H9 (cell line): Measurements from ENCODE around the gene ANKRD28. TPM values are rescaled to one million over a fixed set of nuclear protein-coding genes. Genes with fewer than 3 reads are reported as not detected.

Source experiments
- DNase-seq: peaks from one replicate; pipeline ENCODE4 v3.0.0-alpha.2; 2017
- H2AFZ ChIP-seq: one replicate; pipeline ENCODE4 v1.6.1; 2013; ENCODE audit warnings: mild to moderate bottlenecking, low read length, control low read depth, moderate library complexity
- H2AK5ac ChIP-seq: 2 replicates; pipeline ENCODE4 v1.6.1; 2013; ENCODE audit warnings: low read length, control low read depth, mixed read lengths; ENCODE audit not compliant: insufficient read length
- H2BK120ac ChIP-seq: one replicate; pipeline ENCODE4 v1.6.1; 2013; ENCODE audit warnings: low read depth, mild to moderate bottlenecking, low read length, control low read depth, inconsistent platforms; ENCODE audit not compliant: poor library complexity, severe bottlenecking
- H2BK12ac ChIP-seq: 2 replicates; pipeline ENCODE4 v1.6.1; 2013; ENCODE audit warnings: low read length, control low read depth, mixed read lengths, low read depth; ENCODE audit not compliant: insufficient read length
- H2BK15ac ChIP-seq: 2 replicates; pipeline ENCODE4 v1.6.1; 2013; ENCODE audit warnings: low read depth, low read length, control low read depth
- H2BK20ac ChIP-seq: one replicate; pipeline ENCODE4 v1.6.1; 2013; ENCODE audit warnings: low read depth, mild to moderate bottlenecking, low read length, control low read depth, inconsistent platforms; ENCODE audit not compliant: poor library complexity, severe bottlenecking
- H2BK5ac ChIP-seq: 2 replicates; pipeline ENCODE4 v1.6.1; 2013; ENCODE audit warnings: low read length, control low read depth, mixed read lengths; ENCODE audit not compliant: insufficient read length
- H3K14ac ChIP-seq: 2 replicates; pipeline ENCODE4 v1.6.1; 2013; ENCODE audit warnings: low read length, control low read depth; ENCODE audit not compliant: insufficient read depth
- H3K18ac ChIP-seq: 2 replicates; pipeline ENCODE4 v1.6.1; 2013; ENCODE audit warnings: low read depth, mild to moderate bottlenecking, mixed read lengths, low read length, control low read depth; ENCODE audit not compliant: insufficient read length
- H3K23ac ChIP-seq: 2 replicates; pipeline ENCODE4 v1.6.1; 2013; ENCODE audit warnings: low read length, control low read depth, mixed read lengths, low read depth; ENCODE audit not compliant: insufficient read length
- H3K23me2 ChIP-seq: 2 replicates; pipeline ENCODE4 v1.6.1; 2013; ENCODE audit warnings: low read depth, mild to moderate bottlenecking, mixed read lengths, low read length, control low read depth; ENCODE audit not compliant: insufficient read length, poor library complexity, severe bottlenecking
- H3K27ac ChIP-seq: 2 replicates; pipeline ENCODE4 v1.5.1; 2013; ENCODE audit warnings: low read length, control low read depth, mixed read lengths, low read depth; ENCODE audit not compliant: insufficient read length
- H3K27me3 ChIP-seq: 2 replicates; pipeline ENCODE4 v1.6.1; 2013; ENCODE audit warnings: low read length, control low read depth, inconsistent platforms; ENCODE audit not compliant: insufficient read depth
- H3K4ac ChIP-seq: 2 replicates; pipeline ENCODE4 v1.6.1; 2013; ENCODE audit warnings: low read depth, mild to moderate bottlenecking, control low read depth, inconsistent platforms, low read length, moderate library complexity
- H3K4me1 ChIP-seq: 2 replicates; pipeline ENCODE4 v1.6.1; 2013; ENCODE audit warnings: low read length, control low read depth, inconsistent platforms; ENCODE audit not compliant: insufficient read depth
- H3K4me2 ChIP-seq: 2 replicates; pipeline ENCODE4 v1.6.1; 2013; ENCODE audit warnings: low read length, control low read depth, mixed read lengths; ENCODE audit not compliant: insufficient read length, insufficient read depth
- H3K56ac ChIP-seq: 2 replicates; pipeline ENCODE4 v1.6.1; 2013; ENCODE audit warnings: low read depth, mild to moderate bottlenecking, mixed read lengths, low read length, control low read depth; ENCODE audit not compliant: insufficient read length
- H3K79me1 ChIP-seq: 2 replicates; pipeline ENCODE4 v1.6.1; 2013; ENCODE audit warnings: low read depth, mild to moderate bottlenecking, moderate library complexity, low read length, control low read depth, inconsistent platforms; ENCODE audit not compliant: insufficient read depth, poor library complexity, severe bottlenecking
- H3K79me2 ChIP-seq: 2 replicates; pipeline ENCODE4 v1.6.1; 2013; ENCODE audit warnings: low read length, control low read depth, inconsistent platforms; ENCODE audit not compliant: insufficient read depth
- H3K9ac ChIP-seq: 2 replicates; pipeline ENCODE4 v1.6.1; 2013; ENCODE audit warnings: low read length, control low read depth, mixed read lengths; ENCODE audit not compliant: insufficient read length; ENCODE audit errors: extremely low read depth
- H3K9me3 ChIP-seq: one replicate; pipeline ENCODE4 v1.6.1; 2013; ENCODE audit warnings: low read depth, low read length, inconsistent platforms; ENCODE audit not compliant: control insufficient read depth
- H3T11ph ChIP-seq: one replicate; pipeline ENCODE4 v1.6.1; 2013; ENCODE audit warnings: mild to moderate bottlenecking, low read length, control low read depth, inconsistent platforms
- H4K20me1 ChIP-seq: one replicate; pipeline ENCODE4 v1.6.1; 2013; ENCODE audit not compliant: control insufficient read depth, insufficient read length, insufficient read depth
- H4K5ac ChIP-seq: 2 replicates; pipeline ENCODE4 v1.6.1; 2013; ENCODE audit warnings: low read depth, mild to moderate bottlenecking, mixed read lengths, low read length, control low read depth; ENCODE audit not compliant: insufficient read length
- H4K8ac ChIP-seq: replicated peaks from 2 replicates; pipeline ENCODE4 v1.6.1; 2013; ENCODE audit warnings: low read length, control low read depth, mixed read lengths, low read depth; ENCODE audit not compliant: insufficient read length
- H4K91ac ChIP-seq: 2 replicates; pipeline ENCODE4 v1.6.1; 2013; ENCODE audit warnings: low read depth, mild to moderate bottlenecking, moderate library complexity, mixed read lengths, low read length, control low read depth; ENCODE audit not compliant: insufficient read length
- H3K27ac Mint-ChIP-seq, 3 experiments: 2 replicates in 2 of 3; 3 replicates in 1 of 3; pipeline ENCODE4 v1.8.0; 2020 to 2021; ENCODE audit warnings: mixed read lengths in 3 of 3, mild to moderate bottlenecking in 1 of 3, moderate library complexity in 1 of 3
- H3K27me3 Mint-ChIP-seq: 2 replicates; pipeline ENCODE4 v1.8.0; 2021; ENCODE audit warnings: low read depth, mild to moderate bottlenecking, moderate library complexity, mixed read lengths
- H3K36me3 Mint-ChIP-seq, 3 experiments: 2 replicates in 2 of 3; 3 replicates in 1 of 3; pipeline ENCODE4 v1.8.0; 2020 to 2021; ENCODE audit warnings: low read depth in 3 of 3, mixed read lengths in 3 of 3; ENCODE audit not compliant: insufficient read depth in 1 of 3
- H3K4me1 Mint-ChIP-seq, 2 experiments: 2 replicates each; pipeline ENCODE4 v1.8.0; 2020; ENCODE audit warnings: mixed read lengths in 2 of 2
- H3K4me3 Mint-ChIP-seq, 2 experiments: 2 replicates in 1 of 2; 3 replicates in 1 of 2; pipeline ENCODE4 v1.8.0; 2020 to 2021; ENCODE audit warnings: mild to moderate bottlenecking in 2 of 2, mixed read lengths in 2 of 2, moderate library complexity in 1 of 2
- H3K9me3 Mint-ChIP-seq, 2 experiments: 2 replicates in 1 of 2; 3 replicates in 1 of 2; pipeline ENCODE4 v1.8.0; 2020; ENCODE audit warnings: mild to moderate bottlenecking in 2 of 2, mixed read lengths in 2 of 2, moderate library complexity in 1 of 2
- CTCF ChIP-seq: fragments of 200-600 bp; sonication (generic); conservative IDR thresholded peaks from 3 replicates; pipeline ENCODE4 v1.8.0; 2021; ENCODE audit warnings: antibody characterized with exemption, mild to moderate bottlenecking
- WGBS: extraction: QIAGEN DNeasy Blood & Tissue Kit; methylation state at CpG from one replicate; pipeline ENCODE4 v1.1.7; 2013; ENCODE audit warnings: missing lambda C conversion rate, low lambda C conversion rate, mixed read lengths; ENCODE audit not compliant: insufficient read length; ENCODE audit errors: extremely low coverage; 5-methylcytosine and 5-hydroxymethylcytosine counted together
- total RNA-seq: library from RNA; stranded (reverse); gene quantifications from 2 replicates; pipeline ENCODE4 v1.2.1, GENCODE V29; 2021

ANKRD28 gene
- total RNA-seq, 1 experiment from 2014 or later = 59.0 TPM

GRCh38 chr3:15664144-15664543 lies 133.6 kb downstream of the ANKRD28 start:
- no peaks in the 10 kb centered on the region for H3K27me3 ChIP-seq
- no peak overlapping the region for H2BK20ac ChIP-seq
- H4K5ac ChIP-seq = no peak overlapping the region
- H3K4ac ChIP-seq = no peak overlapping the region
- no peak overlapping the region for H3K18ac ChIP-seq
- H2AK5ac ChIP-seq = no peak overlapping the region
- no peak for TF ChIP-seq CTCF
- no peaks in the 10 kb centered on the region for H3K79me2 ChIP-seq
- no peak overlapping the region for H2BK5ac ChIP-seq
- H3K23ac ChIP-seq = no peak overlapping the region
- H3K79me1 ChIP-seq = no peaks in the 10 kb centered on the region
- Mint-ChIP-seq H3K36me3 (peaks cover 2 to 12% (median 7%) of the 10 kb centered on the region in 3 experiments; a peak in 6 of 7 replicates), H3K4me1 (peaks cover 6 to 8% of the 10 kb centered on the region in 2 experiments), H3K9me3 (0 out of 5 replicates have a peak, but pooled peaks cover 0 to 4% of the 10 kb centered on the region in 2 experiments), H3K27me3 (no peaks in the 10 kb centered on the region), H3K27ac (no peak overlapping the region), H3K4me3 (no peak overlapping the region)
- H3K9me3 ChIP-seq = no peaks in the 10 kb centered on the region
- no peak for DNase-seq
- no peak overlapping the region for H2AFZ ChIP-seq
- no peak overlapping the region for H4K91ac ChIP-seq
- H3T11ph ChIP-seq = no peak overlapping the region
- H3K9ac ChIP-seq = no peak overlapping the region
- no peak overlapping the region for H4K8ac ChIP-seq
- peaks cover 3% of the 10 kb centered on the region; the same call in 1 of the 2 replicates for H3K4me1 ChIP-seq
- no peak overlapping the region for H3K56ac ChIP-seq
- H2BK120ac ChIP-seq = no peak overlapping the region
- no CpG with 5 or more reads among the region's 1 CpG for WGBS
- H3K4me2 ChIP-seq = no peak overlapping the region
- H3K14ac ChIP-seq = no peak overlapping the region
- no peak overlapping the region for H2BK12ac ChIP-seq
- no peak overlapping the region for H2BK15ac ChIP-seq
- H4K20me1 ChIP-seq = no peaks in the 10 kb centered on the region
- no peak overlapping the region for H3K27ac ChIP-seq
- no peaks in the 10 kb centered on the region for H3K23me2 ChIP-seq
